ENCODE results near the gene SLC25A34.

SLC25A34 gene

DNA sequence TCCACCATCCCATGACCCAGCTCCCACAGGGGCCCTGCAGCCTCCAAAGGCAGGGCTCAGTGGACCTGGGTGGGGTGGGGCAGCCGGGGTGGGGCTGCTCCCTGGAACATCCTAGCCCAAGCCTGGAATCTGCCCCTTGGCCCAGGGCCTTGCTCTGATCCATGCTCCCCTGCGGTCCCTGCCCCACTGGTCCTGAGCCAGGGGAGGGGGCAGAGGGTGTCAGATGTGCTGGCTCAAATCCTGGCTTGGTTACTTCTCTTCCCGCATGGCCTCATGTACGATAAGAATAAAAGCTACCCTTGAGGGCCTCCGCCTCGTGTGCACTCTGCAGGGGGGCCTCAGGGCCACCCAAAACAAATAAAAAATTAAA, 819 bp downstream of the SLC25A34 start:
- TF ChIP-seq, protein P1, sequence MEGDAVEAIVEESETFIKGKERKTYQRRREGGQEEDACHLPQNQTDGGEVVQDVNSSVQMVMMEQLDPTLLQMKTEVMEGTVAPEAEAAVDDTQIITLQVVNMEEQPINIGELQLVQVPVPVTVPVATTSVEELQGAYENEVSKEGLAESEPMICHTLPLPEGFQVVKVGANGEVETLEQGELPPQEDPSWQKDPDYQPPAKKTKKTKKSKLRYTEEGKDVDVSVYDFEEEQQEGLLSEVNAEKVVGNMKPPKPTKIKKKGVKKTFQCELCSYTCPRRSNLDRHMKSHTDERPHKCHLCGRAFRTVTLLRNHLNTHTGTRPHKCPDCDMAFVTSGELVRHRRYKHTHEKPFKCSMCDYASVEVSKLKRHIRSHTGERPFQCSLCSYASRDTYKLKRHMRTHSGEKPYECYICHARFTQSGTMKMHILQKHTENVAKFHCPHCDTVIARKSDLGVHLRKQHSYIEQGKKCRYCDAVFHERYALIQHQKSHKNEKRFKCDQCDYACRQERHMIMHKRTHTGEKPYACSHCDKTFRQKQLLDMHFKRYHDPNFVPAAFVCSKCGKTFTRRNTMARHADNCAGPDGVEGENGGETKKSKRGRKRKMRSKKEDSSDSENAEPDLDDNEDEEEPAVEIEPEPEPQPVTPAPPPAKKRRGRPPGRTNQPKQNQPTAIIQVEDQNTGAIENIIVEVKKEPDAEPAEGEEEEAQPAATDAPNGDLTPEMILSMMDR (IDR thresholded peaks at IDR 0.05; ENCODE audit: low read depth, low read length, missing control alignments): no peak
- DNase-seq (ENCODE audit: extremely low read depth, low read depth): no peak
- H3K4me3 ChIP-seq (replicated peaks; ENCODE audit: low read depth, low read length): no peak overlapping the region

DNA sequence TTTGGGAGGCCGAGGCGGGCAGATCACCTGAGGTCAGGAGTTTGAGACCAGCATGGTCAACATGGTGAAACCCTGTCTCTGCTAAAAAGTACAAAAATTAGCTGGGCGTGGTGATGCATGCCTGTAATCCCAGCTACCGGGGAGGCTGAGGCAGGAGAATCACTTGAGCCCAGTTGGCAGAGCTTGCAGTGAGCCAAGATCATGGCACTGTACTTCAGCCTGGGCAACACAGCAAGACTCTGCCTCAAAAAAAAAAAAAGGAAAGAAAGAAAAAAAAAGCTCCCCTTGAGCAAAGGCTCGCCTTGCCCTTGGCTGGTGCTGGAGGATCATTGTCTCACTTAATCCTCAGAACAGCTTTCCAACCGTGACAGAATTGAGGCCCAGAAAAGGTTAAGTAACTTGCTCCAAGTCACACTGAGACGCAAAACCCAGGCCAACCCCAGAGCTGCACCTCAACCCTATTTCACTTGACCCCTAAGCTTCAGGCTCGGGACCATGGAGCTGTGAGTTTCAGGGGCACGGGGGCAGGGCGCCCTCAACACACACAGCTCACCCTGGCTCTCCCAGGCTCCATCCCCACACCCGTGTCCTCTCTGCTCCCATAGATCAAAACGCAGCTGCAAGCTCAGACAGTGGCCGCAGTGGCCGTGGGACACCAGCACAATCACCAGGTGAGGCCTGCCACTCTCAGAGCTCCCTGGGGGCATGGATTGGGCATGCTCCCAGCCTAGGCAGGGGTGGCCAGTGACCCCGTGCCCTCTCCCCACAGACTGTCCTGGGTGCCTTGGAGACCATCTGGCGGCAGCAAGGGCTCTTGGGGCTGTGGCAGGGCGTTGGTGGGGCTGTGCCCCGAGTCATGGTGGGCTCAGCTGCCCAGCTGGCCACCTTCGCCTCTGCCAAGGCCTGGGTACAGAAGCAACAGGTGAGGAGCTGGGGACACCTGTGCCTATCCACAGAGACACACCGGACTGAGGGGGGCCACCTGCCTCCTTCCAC, 1.6 kb downstream of the SLC25A34 start:
- H3K4me3 ChIP-seq (replicated peaks; ENCODE audit: low read depth, low read length): no peak overlapping the region
- TF ChIP-seq, protein P1 (IDR thresholded peaks at IDR 0.05; ENCODE audit: low read depth, low read length, missing control alignments): no peak
- DNase-seq (ENCODE audit: extremely low read depth, low read depth): no peak

DNA sequence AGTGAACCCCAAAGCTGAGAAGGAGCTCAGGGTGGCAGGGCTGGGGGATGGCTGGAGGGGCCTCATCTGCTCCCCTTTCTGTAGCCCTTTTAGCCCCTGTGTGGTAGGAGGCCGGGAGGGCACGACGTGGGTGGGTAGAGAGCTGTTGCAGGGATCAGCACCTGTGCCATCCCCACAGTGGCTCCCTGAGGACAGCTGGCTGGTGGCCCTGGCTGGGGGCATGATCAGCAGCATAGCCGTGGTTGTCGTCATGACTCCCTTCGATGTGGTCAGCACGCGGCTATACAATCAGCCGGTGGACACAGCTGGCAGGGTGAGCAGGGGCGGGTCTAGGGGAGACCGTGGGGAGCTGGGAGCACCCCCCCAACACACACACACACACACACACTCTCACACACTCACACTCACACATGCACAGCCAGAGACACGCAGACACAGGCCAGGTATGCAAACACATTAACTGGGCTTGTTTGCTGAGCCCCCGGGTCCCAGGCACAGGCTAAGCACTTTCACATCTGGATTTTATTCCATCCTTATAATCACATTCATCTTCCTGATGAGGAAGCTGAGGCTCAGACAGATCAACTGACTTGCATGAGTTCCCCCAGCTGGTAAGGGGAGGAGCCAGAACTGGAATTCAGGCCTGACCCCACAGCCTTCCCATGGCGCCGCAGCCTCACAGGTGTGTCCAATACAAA, 2.5 kb downstream of the SLC25A34 start:
- TF ChIP-seq, protein P1 (IDR thresholded peaks at IDR 0.05; ENCODE audit: low read depth, low read length, missing control alignments): no peak
- no peak for DNase-seq (ENCODE audit: extremely low read depth, low read depth)
- H3K4me3 ChIP-seq (replicated peaks; ENCODE audit: low read depth, low read length): no peak overlapping the region

DNA sequence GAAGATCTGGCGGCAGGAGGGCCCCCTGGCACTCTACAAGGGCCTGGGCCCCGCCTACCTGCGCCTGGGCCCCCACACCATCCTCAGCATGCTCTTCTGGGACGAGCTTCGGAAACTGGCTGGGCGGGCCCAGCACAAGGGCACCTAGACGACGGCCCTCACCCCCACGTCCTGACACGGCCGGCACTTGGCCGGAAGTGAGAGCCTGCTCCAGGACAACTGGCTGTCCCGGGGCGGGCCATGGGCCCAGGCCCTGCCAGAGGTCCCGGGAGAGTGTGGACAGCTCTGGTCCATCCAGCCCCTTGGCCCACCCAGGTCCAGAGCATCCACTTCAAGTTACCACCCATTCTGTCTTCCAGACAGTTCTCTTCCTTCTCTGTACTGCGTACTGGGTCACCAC, 3.2 kb downstream of the SLC25A34 start:
- no peak for DNase-seq (ENCODE audit: extremely low read depth, low read depth)
- TF ChIP-seq, protein P1 (IDR thresholded peaks at IDR 0.05; ENCODE audit: low read depth, low read length, missing control alignments): no peak
- H3K4me3 ChIP-seq (replicated peaks; ENCODE audit: low read depth, low read length): no peak overlapping the region

DNA sequence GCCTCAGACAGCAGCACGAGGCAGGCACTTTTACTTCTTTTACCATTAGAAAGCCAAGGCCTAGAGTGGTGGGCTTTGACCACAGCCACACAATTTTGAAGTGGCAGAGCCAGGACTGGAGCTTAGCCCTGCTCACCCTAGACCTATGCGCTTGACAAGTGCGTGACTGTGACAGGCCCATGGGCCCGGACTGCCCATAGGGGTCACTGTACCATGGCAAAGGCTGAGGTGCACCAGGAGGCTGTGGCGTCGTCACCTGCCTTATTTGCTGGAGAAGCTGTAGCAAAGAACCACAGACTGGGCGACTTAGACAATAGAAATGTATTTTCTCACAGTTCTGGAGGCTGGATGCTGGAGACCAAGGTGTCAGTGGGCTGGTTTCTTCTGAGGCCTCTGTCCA, 3.7 kb downstream of the SLC25A34 start:
- TF ChIP-seq, protein P1 (IDR thresholded peaks at IDR 0.05; ENCODE audit: low read depth, low read length, missing control alignments): peak; percentile 24
- DNase-seq (ENCODE audit: extremely low read depth, low read depth): no peak
- H3K4me3 ChIP-seq (replicated peaks; ENCODE audit: low read depth, low read length): no peak overlapping the region

DNA sequence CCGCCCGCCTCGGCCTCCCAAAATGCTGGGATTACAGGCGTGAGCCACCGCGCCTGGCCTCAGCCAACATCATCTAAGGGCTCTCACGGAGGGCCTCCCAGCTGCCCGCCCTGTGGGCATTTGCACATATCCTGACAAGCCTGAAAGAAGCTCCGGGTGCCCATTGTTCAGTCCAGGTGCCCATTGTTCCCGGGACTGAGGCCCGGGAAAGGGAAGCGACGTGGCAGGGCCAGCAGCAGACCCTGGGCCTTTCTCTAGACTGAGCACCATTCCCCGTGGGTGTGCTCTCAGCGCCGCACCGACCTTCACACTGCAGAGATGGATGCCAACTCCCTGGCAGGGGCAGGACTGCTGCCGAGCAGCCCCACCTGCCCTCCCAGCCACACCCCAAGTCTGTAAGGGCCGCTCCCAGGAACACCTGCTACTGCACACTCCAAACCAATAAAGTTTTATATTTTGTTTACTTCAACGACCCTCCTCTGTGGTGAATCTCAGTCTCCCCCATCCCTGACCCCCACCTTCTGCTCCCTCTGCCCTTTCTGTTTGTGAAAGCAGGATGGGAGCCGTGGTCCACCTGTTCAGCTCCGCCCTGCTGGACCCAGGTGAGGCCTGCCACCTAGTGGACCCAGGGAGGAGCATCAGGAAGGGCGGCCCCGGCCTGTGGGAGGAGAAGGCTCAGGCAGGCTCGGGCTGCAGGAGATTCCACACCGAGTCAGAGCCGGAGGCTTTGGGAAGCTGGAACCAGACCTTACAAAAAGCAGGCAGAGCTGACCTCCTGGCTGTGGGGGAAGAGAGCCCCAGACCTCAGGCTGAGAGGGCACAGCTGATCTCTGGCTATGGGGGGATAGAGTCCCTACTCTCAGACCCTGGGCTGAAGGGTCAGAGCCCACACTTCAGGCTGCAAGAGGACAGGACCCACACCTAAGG, 5.1 kb downstream of the SLC25A34 start:
- no peak overlapping the region for H3K4me3 ChIP-seq (replicated peaks; ENCODE audit: low read depth, low read length)
- DNase-seq (ENCODE audit: extremely low read depth, low read depth): peak; percentile 15
- TF ChIP-seq, protein P1 (IDR thresholded peaks at IDR 0.05; ENCODE audit: low read depth, low read length, missing control alignments): peak; percentile 84

Measured in HFF-Myc (cell line).